Endometrial microvascular endothelial cells (primary cell): ENCODE data around the gene ZNF90. TPM values are rescaled to one million over a fixed set of nuclear protein-coding genes. Genes with fewer than 3 reads are reported as not detected.
"Not testable (repeated sequence)": the region's sequence is repeated elsewhere in the genome, so short reads cannot be mapped to it uniquely, and the experiment has no call there.

Experiments
- in situ Hi-C: cut with HindIII; loops from 2 replicates; pipeline ENCODE4 v1.10.0; 2017; ENCODE audit warnings: low sequenced_read_pairs, low pct_unique_long_range_greater_than_20kb; ENCODE audit errors: inconsistent ontology term
- total RNA-seq: library from RNA; depleted of rRNA; stranded (reverse); fragments of >200 nt; gene quantifications from one replicate; pipeline ENCODE4 v1.2.3, GENCODE V29; 2015; ENCODE audit errors: inconsistent ontology term

ZNF90 gene
- total RNA-seq, 1 donor from 2014 or later: 0.19 TPM

GRCh38 chr19:20082232-20082833, 4.5 kb downstream of the ZNF90 start:
- in situ Hi-C loops: not testable (repeated sequence)

- in situ Hi-C loops: not testable (repeated sequence)
Measured at GRCh38 chr19:20082876-20083275, 5.1 kb downstream of the ZNF90 start.

GRCh38 chr19:20102097-20102496, 24.3 kb downstream of the ZNF90 start:
- in situ Hi-C loops: no loop called here

- in situ Hi-C loops: no loop called here
Measured at GRCh38 chr19:20103091-20103740, 25.4 kb downstream of the ZNF90 start.

GRCh38 chr19:20107301-20107700, 29.5 kb downstream of the ZNF90 start:
- in situ Hi-C loops: no loop called here

GRCh38 chr19:20118064-20118839, 40.5 kb downstream of the ZNF90 start:
- in situ Hi-C loops: not testable (repeated sequence)

GRCh38 chr19:20124879-20125278, 47.1 kb downstream of the ZNF90 start:
- in situ Hi-C loops: no loop called here

- in situ Hi-C loops: not testable (repeated sequence)
Measured at GRCh38 chr19:20132933-20133332, 55.1 kb downstream of the ZNF90 start.

- in situ Hi-C loops: not testable (repeated sequence)
Measured at GRCh38 chr19:20137714-20138113, 59.9 kb downstream of the ZNF90 start.

GRCh38 chr19:20151617-20152145, 73.9 kb downstream of the ZNF90 start:
- in situ Hi-C loops: no loop called here

- in situ Hi-C loops: not testable (repeated sequence)
Measured at GRCh38 chr19:20152506-20152905, 74.7 kb downstream of the ZNF90 start.

GRCh38 chr19:20153281-20153680, 75.5 kb downstream of the ZNF90 start:
- in situ Hi-C loops: no loop called here

- in situ Hi-C loops: no loop called here
Measured at GRCh38 chr19:20154636-20155035, 76.8 kb downstream of the ZNF90 start.

- in situ Hi-C loops: no loop called here
Measured at GRCh38 chr19:20162821-20163220, 85.0 kb downstream of the ZNF90 start.

- in situ Hi-C loops: no loop called here
Measured at GRCh38 chr19:20164456-20164855, 86.7 kb downstream of the ZNF90 start.

GRCh38 chr19:20165971-20166592, 88.3 kb downstream of the ZNF90 start:
- in situ Hi-C loops: no loop called here

- in situ Hi-C loops: no loop called here
Measured at GRCh38 chr19:20167020-20167644, 89.3 kb downstream of the ZNF90 start, which contains the start of gene ZNF486. Gene ZNF486 (plus strand): TSS chr19:20167214. CDS start chr19:20167331, 117 bp downstream.

GRCh38 chr19:20167651-20168122, 89.9 kb downstream of the ZNF90 start:
- in situ Hi-C loops: no loop called here
